GM23248 (cell line): Measurements from ENCODE around the gene PLAU.
"Not testable (repeated sequence)": the region's sequence is repeated elsewhere in the genome, so short reads cannot be mapped to it uniquely, and the experiment has no call there.

Experiments
- EZH2 ChIP-seq: fragments of 200-600 bp; sonication (generic); IDR thresholded peaks from 2 replicates; pipeline ENCODE4 v1.6.1; 2018; ENCODE audit warnings: antibody characterized with exemption, mild to moderate bottlenecking; ENCODE audit not compliant: insufficient read depth, poor library complexity, severe bottlenecking
- EZH2phosphoT487 ChIP-seq: fragments of 200-600 bp; sonication (generic); IDR thresholded peaks from 2 replicates; pipeline ENCODE4 v1.6.1; 2018; ENCODE audit warnings: antibody characterized with exemption, moderate library complexity, mild to moderate bottlenecking, low read depth; ENCODE audit not compliant: insufficient read depth

- not testable (repeated sequence) for TF ChIP-seq EZH2, EZH2phosphoT487
These were observed 15.6 kb upstream of the PLAU start for GRCh38 chr10:73895381-73895780.
